K562 (cell line): ENCODE results near the gene FEZF1. TPM values are rescaled to one million over a fixed set of nuclear protein-coding genes. Genes with fewer than 3 reads are reported as not detected.

Source experiments
- ATAC-seq: fragments of 200-7000 bp; cut with Tn5 transposase; 3 replicates; pipeline ENCODE4 v1.9.1; 2020; ENCODE audit warnings: moderate library complexity
- BruUV-seq: library from RNA; stranded (reverse); fragments of 400-500 nt; replicated peaks from 2 replicates; lab custom pipeline; 2021; lab: Mats Ljungman, UMichigan
- CTCF ChIA-PET: fragments of 300-600 bp; formaldehyde crosslinking; extraction: SDS; loops from one replicate; lab custom pipeline; 2021; ENCODE audit warnings: low intra/inter-chr PET ratio; lab: Yijun Ruan, JAX
- POLR2A ChIA-PET: fragments of 300-600, 350-650 bp; sonication (Branson Sonifier 250); formaldehyde crosslinking; extraction: SDS; loops from one replicate; lab custom pipeline; 2021; ENCODE audit warnings: antibody characterized with exemption, inconsistent platforms; lab: Yijun Ruan, JAX
- DNase-seq, 4 experiments: peaks; one replicate each; pipeline versions ENCODE4 v3.0.0 to v3.0.0-alpha.2; 2011 to 2018; ENCODE audit warnings: low spot score in 3 of 4, mixed read lengths in 3 of 4; ENCODE audit errors: extremely low read depth in 1 of 4
- FAIRE-seq: peaks from 2 replicates; lab custom pipeline; 2011; peaks lifted over from hg19 to GRCh38; lab: Jason Lieb, UNC
- H2AFZ ChIP-seq: 2 replicates; pipeline ENCODE4 v1.6.0; 2011; ENCODE audit warnings: low read depth, low read length, control low read depth, inconsistent platforms
- H3K27ac ChIP-seq: fragments of 200-600 bp; 3 replicates; pipeline ENCODE4 v1.8.0; 2011; ENCODE audit warnings: low read depth, mild to moderate bottlenecking, control low read depth, inconsistent platforms, low read length, moderate library complexity, mixed read lengths; ENCODE audit errors: extremely low read depth
- H3K27me3 ChIP-seq, 2 experiments: fragments of 300-600 bp in 1 of 2; 2 replicates in 1 of 2; 3 replicates in 1 of 2; pipeline versions ENCODE4 v1.6.0 to v1.8.0; 2011; ENCODE audit warnings: inconsistent platforms in 2 of 2, low read length in 2 of 2, mild to moderate bottlenecking in 1 of 2, mixed read lengths in 1 of 2, moderate library complexity in 1 of 2; ENCODE audit not compliant: control insufficient read depth in 2 of 2, insufficient read depth in 2 of 2
- H3K36me3 ChIP-seq: fragments of 300-600 bp; 3 replicates; pipeline ENCODE4 v1.8.0; 2011; ENCODE audit warnings: mild to moderate bottlenecking, low read length, inconsistent platforms; ENCODE audit not compliant: control insufficient read depth, insufficient read depth
- H3K4me1 ChIP-seq, 2 experiments: fragments of 200-600 bp in 1 of 2; replicated peaks in 1 of 2; 2 replicates in 1 of 2; 3 replicates in 1 of 2; pipeline versions ENCODE4 v1.5.1 to v1.8.0; 2011; ENCODE audit warnings: inconsistent platforms in 2 of 2, low read length in 2 of 2, mild to moderate bottlenecking in 1 of 2, mixed read lengths in 1 of 2, moderate library complexity in 1 of 2; ENCODE audit not compliant: control insufficient read depth in 2 of 2, insufficient read depth in 2 of 2
- H3K4me2 ChIP-seq: 2 replicates; pipeline ENCODE4 v1.6.1; 2011; ENCODE audit warnings: low read length, control low read depth, inconsistent platforms, mixed read lengths; ENCODE audit not compliant: insufficient read depth
- H3K4me3 ChIP-seq: fragments of 200-600 bp; sonication (generic), shearing (Covaris generic); 2 replicates; pipeline ENCODE4 v1.5.1; 2016; ENCODE audit warnings: control low read depth, inconsistent platforms
- H3K79me2 ChIP-seq: fragments of 200-600 bp; 3 replicates; pipeline ENCODE4 v1.8.0; 2011; ENCODE audit warnings: low read length, inconsistent platforms; ENCODE audit not compliant: control insufficient read depth, insufficient read depth
- H3K9ac ChIP-seq, 2 experiments: 2 replicates each; pipeline versions ENCODE4 v1.6.0 to v1.6.1; 2011; ENCODE audit warnings: low read depth in 2 of 2, low read length in 2 of 2, control low read depth in 1 of 2, inconsistent platforms in 1 of 2, mild to moderate bottlenecking in 1 of 2, mixed read lengths in 1 of 2; ENCODE audit not compliant: insufficient read depth in 1 of 2
- H3K9me1 ChIP-seq: one replicate; pipeline ENCODE4 v1.6.0; 2011; ENCODE audit warnings: inconsistent platforms, mild to moderate bottlenecking, low read length, moderate library complexity; ENCODE audit not compliant: control insufficient read depth, insufficient read depth
- H3K9me3 ChIP-seq: replicated peaks from 2 replicates; pipeline ENCODE4 v1.5.1; 2011; ENCODE audit warnings: low read depth, low read length, inconsistent platforms; ENCODE audit not compliant: control insufficient read depth, insufficient read depth
- H4K20me1 ChIP-seq: replicated peaks from 2 replicates; pipeline ENCODE4 v1.6.1; 2011; ENCODE audit warnings: low read length, inconsistent platforms, mixed read lengths; ENCODE audit not compliant: control insufficient read depth, insufficient read depth
- HNRNPK ChIP-seq: fragments of 200-400 bp; formaldehyde crosslinking; IDR thresholded peaks from one replicate; pipeline ENCODE4 v1.6.1; 2018; ENCODE audit warnings: mild to moderate bottlenecking, low read depth, low read length; ENCODE audit not compliant: poor library complexity, severe bottlenecking
- JUND ChIP-seq, 2 experiments: IDR thresholded peaks; 2 replicates in 1 of 2; 3 replicates in 1 of 2; pipeline ENCODE4 v1.6.1; 2011; ENCODE audit warnings: borderline replicate concordance in 2 of 2, low read depth in 2 of 2, low read length in 2 of 2, improper control_type of control experiment in 1 of 2, missing biosample characterization in 1 of 2, missing genetic modification characterization in 1 of 2, missing genetic modification reagents in 1 of 2
- RHOXF2B ChIP-seq: fragments of 250-450 bp; sonication (Bioruptor Pico); conservative IDR thresholded peaks from 2 replicates; pipeline ENCODE4 v1.5.1; 2021
- SUPT5H ChIP-seq: fragments of 450-650 bp; IDR thresholded peaks from 2 replicates; pipeline ENCODE4 v1.6.1; 2016
- ZNF384 ChIP-seq: IDR thresholded peaks from 2 replicates; pipeline ENCODE4 v1.6.1; 2012; ENCODE audit warnings: low read depth, low read length, improper control_type of control experiment
- ZNF699 ChIP-seq: fragments of 250-450 bp; sonication (Bioruptor Pico); IDR thresholded peaks from 2 replicates; pipeline ENCODE4 v1.8.0; 2021; ENCODE audit warnings: mild to moderate bottlenecking, moderate library complexity; ENCODE audit not compliant: insufficient replicate concordance
- WGBS: fragments of 100-300 bp; shearing (Covaris generic); methylation state at CpG from one replicate; pipeline ENCODE4 v1.1.6; 2016; ENCODE audit warnings: low coverage, mixed read lengths; ENCODE audit not compliant: insufficient coverage; ENCODE audit errors: missing lambda C conversion rate; 5-methylcytosine and 5-hydroxymethylcytosine counted together
- in situ Hi-C: fragments of 300-500 bp; cut with MboI; formaldehyde crosslinking; loops from 4 replicates; pipeline ENCODE4 v1.15.0; 2018; ENCODE audit warnings: inconsistent platforms, mixed read lengths
- intact Hi-C: fragments of 100-400 bp; cut with micrococcal nuclease; formaldehyde crosslinking; loops from 2 replicates; pipeline ENCODE4 v1.14.2; 2022
- polyA plus RNA-seq, 8 experiments: library from polyadenylated mRNA; depleted of rRNA in 4 of 8; stranded (reverse) in 5 of 8; unstranded in 3 of 8; fragments of >200 nt; fragmentation: Nextera tagmentation in 2 of 8; fragmentation: Illumina TruSeq in 1 of 8; extraction: Ambion mirVana in 2 of 8; extraction: Trizol in 1 of 8; gene quantifications; 2 replicates each; pipeline versions ENCODE4 v1.2.1 to v1.2.3, GENCODE V29; 2011 to 2014; ENCODE audit warnings: inconsistent platforms in 1 of 8, missing spikeins in 1 of 8
- total RNA-seq, 7 experiments: library from RNA; depleted of rRNA in 6 of 7; stranded (reverse); fragments of >200 nt in 6 of 7; fragmentation: Illumina TruSeq in 2 of 7; extraction: Trizol in 2 of 7; gene quantifications; 2 replicates each; pipeline versions ENCODE4 v1.2.1 to v1.2.3, GENCODE V29; 2011 to 2021; ENCODE audit warnings: low replicate concordance in 1 of 7
- TF ChIP-seq, protein P1 (sequence below): fragments of 450-650 bp; IDR thresholded peaks from 2 replicates; pipeline ENCODE4 v1.6.1; 2016; ENCODE audit warnings: low read depth, mild to moderate bottlenecking, moderate library complexity

FEZF1 gene
- total and polyA plus RNA-seq, 9 of the 15 experiments (the other 6 are each of a cell fraction or from before 2014, with no cell fraction given): not detected

DNA sequence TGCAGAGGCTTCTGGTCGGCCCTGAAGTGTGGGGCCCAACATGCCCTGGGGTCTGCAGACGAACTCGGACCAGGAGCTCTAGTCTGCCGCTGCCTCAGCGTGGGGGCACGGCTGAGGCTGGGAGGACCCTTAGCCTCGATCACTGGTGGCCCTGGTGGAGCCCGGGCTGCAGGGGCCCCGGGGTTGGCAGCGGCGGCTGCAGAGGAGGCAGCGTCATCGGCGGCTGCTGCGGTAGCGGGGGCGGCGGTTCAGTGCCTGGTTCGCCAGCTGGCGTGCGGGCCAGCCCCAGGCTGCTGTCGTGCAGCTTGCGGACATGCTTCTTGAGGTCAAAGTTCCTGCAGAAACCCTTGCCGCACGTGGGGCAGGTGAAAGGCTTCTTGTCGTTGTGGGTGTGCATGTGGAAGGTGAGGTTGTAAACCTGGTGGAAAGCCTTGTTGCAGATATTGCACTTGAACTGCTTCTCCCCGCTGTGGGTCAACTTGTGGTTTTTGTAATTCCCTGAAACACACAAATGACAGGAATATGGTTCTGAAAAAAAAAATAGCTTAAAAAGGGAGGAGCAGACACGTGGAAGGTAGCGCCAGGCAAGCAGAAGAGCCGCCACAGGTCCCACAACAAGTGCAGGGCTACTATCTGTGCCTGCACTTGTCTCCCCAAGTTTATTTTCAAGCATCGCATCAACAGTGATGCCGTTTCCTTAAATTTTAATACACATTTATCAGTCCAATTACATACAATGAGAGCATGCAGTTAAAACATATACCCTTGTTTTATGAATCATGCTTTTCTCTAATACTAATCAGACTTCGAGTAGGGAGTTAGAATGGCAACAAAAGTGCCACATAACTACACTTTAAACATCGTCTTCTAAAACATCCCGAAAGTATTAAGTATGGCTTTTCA lies 2.4 kb downstream of the FEZF1 start (continued):
- TF ChIP-seq HNRNPK: no peak
- TF ChIP-seq ZNF699 (CRISPR knock-in tag): no peak
- TF ChIP-seq SUPT5H: no peak
- TF ChIP-seq, all 486 proteins: peak for 0

DNA sequence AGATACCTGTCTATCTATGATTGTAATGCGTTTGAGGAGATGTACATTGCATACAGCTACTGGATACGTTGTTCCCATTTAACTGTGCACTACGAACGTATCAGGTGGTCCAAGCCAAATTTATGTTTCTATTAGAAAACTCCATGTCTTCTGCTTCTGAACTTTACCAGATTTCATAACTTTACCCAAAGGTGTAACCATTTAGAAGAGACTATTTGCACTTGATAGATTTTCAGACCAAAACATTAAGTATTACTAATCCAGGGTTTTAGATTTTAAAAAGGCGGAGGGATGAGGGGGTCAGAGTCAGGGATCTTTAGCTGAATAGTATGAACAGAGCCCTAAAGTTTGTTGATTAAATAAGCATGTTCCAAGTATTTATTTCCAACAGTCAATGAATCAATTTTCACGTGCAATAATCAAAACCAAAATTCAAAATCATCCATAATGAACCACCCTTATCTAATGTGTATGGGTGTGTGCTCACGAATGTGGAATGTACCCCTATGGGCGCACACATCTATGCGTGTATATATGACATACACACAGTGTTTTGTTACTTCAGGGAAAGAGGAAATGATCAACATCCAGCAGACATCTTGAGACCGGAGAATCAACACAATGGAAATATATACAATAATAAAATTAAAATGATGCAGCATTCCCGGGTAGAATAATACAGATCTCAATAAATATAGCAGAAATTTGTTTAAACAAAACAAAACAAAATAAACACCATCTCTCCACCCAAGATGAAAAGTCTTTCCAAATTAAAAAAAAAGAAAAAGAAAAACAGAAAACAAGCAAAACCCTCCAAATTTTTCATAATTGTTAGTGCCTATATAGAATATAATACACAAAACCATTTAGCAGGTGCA lies 3.4 kb downstream of the FEZF1 start:
- no peaks in the 10 kb centered on the region for H3K79me2 ChIP-seq
- H2AFZ ChIP-seq: no peak overlapping the region
- peaks cover 0 to 16% of the 10 kb centered on the region in 2 experiments; a peak in 1 of 5 replicates for H3K4me1 ChIP-seq
- no peak overlapping the region for H3K4me3 ChIP-seq
- H4K20me1 ChIP-seq: no peaks in the 10 kb centered on the region
- ChIA-PET POLR2A (no interaction called here), CTCF (no interaction called here)
- intact Hi-C loops (no loop called here), in situ Hi-C loops (no loop called here)
- WGBS: under 1% methylated on average over 11 of the region's 11 CpGs
- H3K4me2 ChIP-seq: no peak overlapping the region
- H3K36me3 ChIP-seq: no peaks in the 10 kb centered on the region
- DNase-seq: no peak
- no peaks in the 10 kb centered on the region for H3K9me1 ChIP-seq
- H3K9me3 ChIP-seq: no peaks in the 10 kb centered on the region
- BruUV-seq: no TSS peak
- no peak for FAIRE-seq
- no peak for ATAC-seq
- H3K9ac ChIP-seq: no peak overlapping the region
- peaks cover 30 to 50% of the 10 kb centered on the region in 2 experiments; a peak in 4 of 5 replicates for H3K27me3 ChIP-seq
- TF ChIP-seq, protein P1, sequence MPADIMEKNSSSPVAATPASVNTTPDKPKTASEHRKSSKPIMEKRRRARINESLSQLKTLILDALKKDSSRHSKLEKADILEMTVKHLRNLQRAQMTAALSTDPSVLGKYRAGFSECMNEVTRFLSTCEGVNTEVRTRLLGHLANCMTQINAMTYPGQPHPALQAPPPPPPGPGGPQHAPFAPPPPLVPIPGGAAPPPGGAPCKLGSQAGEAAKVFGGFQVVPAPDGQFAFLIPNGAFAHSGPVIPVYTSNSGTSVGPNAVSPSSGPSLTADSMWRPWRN: no peak
- TF ChIP-seq JUND (IDR thresholded peaks at IDR 0.05; ENCODE audit: borderline replicate concordance, low read depth, low read length) (no peak), JUND (tag; IDR thresholded peaks at IDR 0.05; ENCODE audit: borderline replicate concordance, low read depth, low read length) (no peak), RHOXF2B (no peak), ZNF384 (no peak)
- no peak overlapping the region for H3K27ac ChIP-seq
